Measurements from ENCODE around the gene AAK1.

DNA sequence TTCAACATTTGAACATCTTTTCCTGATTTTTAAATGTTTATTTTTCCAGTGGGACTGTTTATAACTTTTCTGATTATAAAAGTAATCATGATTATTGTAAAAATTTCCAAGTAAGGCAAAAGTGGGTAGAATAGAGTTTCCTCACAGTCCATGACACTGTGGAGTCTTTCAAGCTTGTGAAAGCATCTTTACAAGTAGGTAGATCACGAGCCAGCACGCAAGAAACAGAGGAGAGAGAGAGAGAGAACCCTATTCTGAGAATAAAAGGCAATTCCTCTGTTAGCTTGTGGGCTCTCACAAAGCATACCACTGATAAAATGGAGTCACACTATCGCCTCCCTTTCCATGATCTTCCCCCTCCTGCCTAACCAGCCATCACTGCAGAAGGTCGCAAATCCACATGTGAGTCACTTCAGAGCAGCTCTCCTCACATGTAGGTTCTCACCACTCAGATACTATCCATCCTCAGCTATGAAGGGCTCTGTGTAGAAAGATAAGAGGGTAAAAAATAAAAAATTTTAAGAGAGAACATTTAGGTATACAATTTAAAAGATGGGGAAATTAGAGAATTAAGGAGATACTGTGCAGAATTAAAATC is 40.3 kb downstream of the AAK1 start:
- no peak for TF ChIP-seq CTCF (IDR thresholded peaks at IDR 0.05)
- TF ChIP-seq POLR2A (IDR thresholded peaks at IDR 0.05), result no peak
